Motor neuron (in vitro differentiated cells): ENCODE results near the gene ZYX. TPM values are rescaled to one million over a fixed set of nuclear protein-coding genes. Genes with fewer than 3 reads are reported as not detected.
"Not testable (repeated sequence)": the region's sequence is repeated elsewhere in the genome, so short reads cannot be mapped to it uniquely, and the experiment has no call there.

ENCODE experiments used
- ATAC-seq, 8 experiments: fragments of 200-7000 bp; cut with Tn5 transposase; replicated peaks in 6 of 8; 2 replicates each; pipeline ENCODE4 v1.8.0; 2021; ENCODE audit warnings: mild to moderate bottlenecking in 8 of 8, moderate library complexity in 8 of 8
- H3K27ac ChIP-seq, 2 donors: fragments of 250-450 bp; sonication (Bioruptor Pico); 2 replicates each; pipeline ENCODE4 v1.9.0; 2021; ENCODE audit warnings: antibody characterized with exemption in 2 of 2, mild to moderate bottlenecking in 2 of 2, moderate library complexity in 1 of 2
- H3K4me1 ChIP-seq, 2 donors: fragments of 250-450 bp; sonication (Bioruptor Pico); replicated peaks in 1 of 2; 2 replicates each; pipeline ENCODE4 v1.6.1; 2021; ENCODE audit warnings: antibody characterized with exemption in 2 of 2, mild to moderate bottlenecking in 2 of 2, moderate library complexity in 1 of 2
- H3K4me3 ChIP-seq, 5 donors: fragments of 250-450 bp; sonication (Bioruptor Pico); 2 replicates each; pipeline ENCODE4 v1.9.0; 2021; ENCODE audit warnings: antibody characterized with exemption in 5 of 5, mild to moderate bottlenecking in 5 of 5, moderate library complexity in 4 of 5
- WGBS, 10 experiments: fragments of 450-650 bp; shearing (Covaris generic); methylation state at CpG; one replicate each; pipeline ENCODE4 v1.0.0; 2022; 5-methylcytosine and 5-hydroxymethylcytosine counted together
- in situ Hi-C, 9 experiments: fragments of 400-800 bp; cut with MboI; loops; one replicate each; pipeline ENCODE4 v1.15.0; 2021; ENCODE audit warnings: low sequenced_read_pairs in 9 of 9, low pct_unique_long_range_greater_than_20kb in 2 of 9; ENCODE audit not compliant: unreplicated experiment in 9 of 9
- total RNA-seq, 8 experiments: library from RNA; unstranded; fragments of 300-600 nt; gene quantifications; 2 replicates each; pipeline versions ENCODE4 v1.2.3 to v1.2.4, GENCODE V29; 2022

Gene ZYX
- total RNA-seq, 8 experiments from 2014 or later: 15.5 to 110 (median 49.1) TPM

- ATAC-seq: no peak
- no peak overlapping the region for H3K4me3 ChIP-seq
- WGBS, 10 experiments: 80% methylated on average over 1 of the region's 20 CpGs; no CpG with 5 or more reads in 9 of the 10 experiments
- no peak overlapping the region for H3K27ac ChIP-seq
- in situ Hi-C loops: loop anchor here in 2 of 9 experiments (25.0 kb wide), 1 partner anchor 171 kb away; no protein-coding TSS in a partner anchor
- peaks cover 53 to 57% of the 10 kb centered on the region in 2 donors for H3K4me1 ChIP-seq
Observed at GRCh38 chr7:143408252-143408685, 27.1 kb downstream of the ZYX start.

DNA sequence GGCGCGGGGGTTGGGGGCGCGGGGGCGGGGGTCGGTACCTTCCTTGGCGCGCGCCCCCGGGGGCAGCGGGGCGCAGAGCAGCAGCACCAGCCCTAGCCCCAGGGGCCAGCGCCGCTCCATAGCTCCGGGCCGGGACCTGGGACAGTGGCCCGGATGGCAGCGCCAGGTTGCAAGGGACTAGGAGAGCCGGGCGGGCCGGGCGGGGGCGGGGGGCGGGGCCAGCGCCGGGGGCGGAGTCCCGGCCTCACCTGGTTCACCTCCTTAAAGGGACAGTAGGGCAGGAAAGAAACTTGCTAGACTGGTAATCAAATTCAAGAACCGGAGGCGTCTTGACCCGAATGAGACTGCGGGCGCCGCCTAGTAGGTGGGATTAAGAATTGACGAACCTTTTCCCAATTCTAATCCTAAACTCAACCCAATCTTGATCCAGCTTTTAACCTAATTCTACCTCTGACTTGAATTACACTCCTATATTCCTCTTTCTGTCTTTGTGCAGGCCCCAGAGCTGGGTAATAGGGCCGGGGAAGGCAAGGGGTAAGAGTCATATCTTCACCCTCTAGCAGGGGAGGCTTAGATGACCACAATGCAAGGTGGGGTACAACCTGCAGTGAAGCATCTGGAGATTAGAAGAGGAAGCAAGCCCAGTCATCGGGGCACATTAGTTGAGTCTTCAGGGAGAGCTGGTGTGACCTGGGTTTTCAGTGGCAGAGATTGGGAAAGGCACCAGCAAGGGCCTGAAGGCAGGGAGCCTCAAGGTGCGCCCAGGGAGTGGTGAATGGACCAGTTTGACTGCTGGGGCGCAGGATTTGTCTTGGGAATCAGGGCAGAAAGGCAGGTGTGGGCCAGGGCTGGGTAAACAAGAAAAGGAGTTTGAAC, 27.8 kb downstream of the ZYX start, which contains the start of gene EPHA1:
Gene EPHA1 (minus strand): TSS at position 171 of the 876 bp plus-strand sequence. CDS start 51 bp downstream, at position 120.
- WGBS, 10 experiments: 0 to 83% (median 46%) methylated on average over 1 to 9 of the region's 39 CpGs; no CpG with 5 or more reads in 2 of the 10 experiments
- Histone ChIP-seq H3K27ac (no peak within 1 kb of the TSS), H3K4me1 (peaks cover 53 to 57% of the 10 kb centered on the region in 2 donors), H3K4me3 (no peak within 1 kb of the TSS)
- in situ Hi-C loops: loop anchor here in 2 of 9 experiments (25.0 kb wide), 1 partner anchor 172 kb away; no protein-coding TSS in a partner anchor
- ATAC-seq: peak in 1 of 8 experiments; percentile 32

GRCh38 chr7:143410521-143411004, 29.4 kb downstream of the ZYX start:
- Histone ChIP-seq H3K4me3 (no peak overlapping the region), H3K27ac (peak overlapping the region in 1 of 2 donors; percentile 34), H3K4me1 (peaks cover 45 to 49% of the 10 kb centered on the region in 2 donors)
- 0 to 30% (median 9%) methylated on average over 1 to 5 of the region's 6 CpGs; no CpG with 5 or more reads in 2 of the 10 experiments for WGBS, 10 experiments
- ATAC-seq: peak in 7 of 8 experiments; percentile 25 to 95 (median 87)
- in situ Hi-C loops: loop anchor here in 2 of 9 experiments (25.0 kb wide), 1 partner anchor 173 kb away; no protein-coding TSS in a partner anchor

DNA sequence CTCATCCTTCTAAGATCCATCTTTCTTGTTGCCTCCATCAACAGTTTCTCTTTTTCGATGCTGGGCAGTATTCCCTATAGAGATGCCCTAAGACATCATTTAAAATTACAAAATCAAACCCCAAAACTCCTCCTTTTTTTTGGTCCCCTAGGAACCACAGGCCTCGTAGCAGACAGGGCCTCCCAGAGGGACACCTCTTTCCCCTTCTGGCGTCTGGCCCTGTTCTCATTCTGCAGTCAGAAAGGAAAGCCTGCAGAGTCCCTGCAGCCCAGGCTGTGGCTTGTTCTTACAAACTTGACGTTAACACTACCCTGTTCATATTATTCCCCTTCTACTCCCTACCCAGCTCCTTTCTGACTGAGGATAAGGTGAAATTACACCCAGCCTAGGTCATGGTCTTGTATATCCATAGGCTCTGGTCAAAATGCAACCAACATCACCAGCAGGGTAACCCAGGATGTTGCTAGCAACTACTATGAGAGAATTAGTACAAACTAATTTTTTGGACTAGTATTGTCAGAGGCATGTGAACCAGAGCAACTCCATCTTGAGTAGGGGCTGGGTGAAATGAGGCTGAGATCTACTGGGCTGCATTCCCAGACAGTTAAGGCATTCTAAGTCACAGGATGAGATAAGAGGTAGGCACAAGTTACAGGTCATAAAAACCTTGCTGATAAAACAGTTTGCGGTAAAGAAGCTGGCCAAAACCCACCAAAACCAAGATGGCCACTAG, 31.0 kb downstream of the ZYX start:
- in situ Hi-C loops: loop anchor here in 2 of 9 experiments (25.0 kb wide), 1 partner anchor 175 kb away; no protein-coding TSS in a partner anchor
- Histone ChIP-seq H3K27ac (no peak overlapping the region), H3K4me1 (peaks cover 35 to 50% of the 10 kb centered on the region in 2 donors), H3K4me3 (no peak overlapping the region)
- ATAC-seq: no peak
- 56 to 100% (median 84%) methylated on average over 1 to 4 of the region's 5 CpGs for WGBS, 10 experiments

DNA sequence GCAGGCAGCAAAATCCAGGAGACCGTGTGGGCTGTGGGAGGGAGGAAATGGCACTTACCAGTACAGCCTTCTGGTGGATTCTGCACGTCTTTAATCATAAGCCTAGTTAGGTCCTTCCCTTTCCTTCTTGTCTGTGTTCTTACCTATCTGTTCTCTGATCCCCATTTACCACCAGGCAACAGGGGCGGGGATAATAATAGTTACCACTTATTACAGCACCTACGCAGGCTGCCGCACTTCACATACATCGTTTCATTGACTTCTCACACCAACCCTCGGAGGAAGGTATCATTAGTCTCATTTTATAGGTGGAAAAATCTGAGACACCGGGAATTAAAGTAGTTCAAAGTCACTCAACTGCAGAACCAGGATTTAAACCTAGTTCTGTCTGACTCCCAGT, 32.0 kb downstream of the ZYX start:
- H3K27ac ChIP-seq: no peak overlapping the region

DNA sequence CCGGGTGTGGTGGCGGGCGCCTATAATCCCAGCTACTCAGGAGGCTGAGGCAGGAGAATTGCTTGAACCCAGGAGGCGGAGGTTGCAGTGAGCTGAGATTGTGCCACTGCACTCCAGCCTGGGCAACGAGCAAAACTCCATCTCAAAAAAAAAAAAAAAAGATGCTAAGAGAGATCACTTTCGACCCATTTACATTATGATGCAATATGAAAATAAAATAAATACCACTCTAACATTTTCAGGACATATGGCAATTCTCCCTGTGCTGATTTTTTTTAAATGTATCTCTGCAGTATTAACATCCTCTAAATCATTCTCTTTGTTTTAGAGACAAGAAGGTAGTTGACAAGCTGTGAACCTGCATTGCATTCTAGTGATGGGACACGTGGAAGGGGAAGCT, 34.1 kb downstream of the ZYX start:
- 57 to 89% (median 84%) methylated on average over 5 to 6 of the region's 7 CpGs; no CpG with 5 or more reads in 1 of the 10 experiments for WGBS, 10 experiments
- ATAC-seq, H3K4me3 ChIP-seq, H3K27ac ChIP-seq: not testable (repeated sequence)
- peaks cover 15 to 36% of the 10 kb centered on the region in 2 donors for H3K4me1 ChIP-seq
- in situ Hi-C loops: loop anchor here in 2 of 9 experiments (25.0 kb wide), 1 partner anchor 178 kb away; no protein-coding TSS in a partner anchor

More for the DNA sequence above, 32.0 kb downstream of the ZYX start:
- H3K4me1 ChIP-seq: peaks cover 25 to 43% of the 10 kb centered on the region in 2 donors
- in situ Hi-C loops: loop anchor here in 2 of 9 experiments (25.0 kb wide), 1 partner anchor 176 kb away; no protein-coding TSS in a partner anchor
- WGBS, 10 experiments: 69 to 100% (median 93%) methylated on average over 2 to 8 of the region's 8 CpGs; no CpG with 5 or more reads in 2 of the 10 experiments
- no peak overlapping the region for H3K4me3 ChIP-seq
- no peak for ATAC-seq

- no peak overlapping the region for H3K4me3 ChIP-seq
- 64 to 100% (median 80%) methylated on average over 2 to 7 of the region's 8 CpGs for whole genome bisulfite sequencing, 10 experiments
- in situ Hi-C loops: loop anchor here in 2 of 9 experiments (25.0 kb wide), 1 partner anchor 179 kb away; no protein-coding TSS in a partner anchor
- peak in 4 of 8 experiments; percentile 42 to 80 (median 70) for ATAC-seq
- peaks cover 9 to 32% of the 10 kb centered on the region in 2 donors for H3K4me1 ChIP-seq
- no peak overlapping the region for H3K27ac ChIP-seq
Observed at GRCh38 chr7:143415742-143416397, 34.7 kb downstream of the ZYX start.

DNA sequence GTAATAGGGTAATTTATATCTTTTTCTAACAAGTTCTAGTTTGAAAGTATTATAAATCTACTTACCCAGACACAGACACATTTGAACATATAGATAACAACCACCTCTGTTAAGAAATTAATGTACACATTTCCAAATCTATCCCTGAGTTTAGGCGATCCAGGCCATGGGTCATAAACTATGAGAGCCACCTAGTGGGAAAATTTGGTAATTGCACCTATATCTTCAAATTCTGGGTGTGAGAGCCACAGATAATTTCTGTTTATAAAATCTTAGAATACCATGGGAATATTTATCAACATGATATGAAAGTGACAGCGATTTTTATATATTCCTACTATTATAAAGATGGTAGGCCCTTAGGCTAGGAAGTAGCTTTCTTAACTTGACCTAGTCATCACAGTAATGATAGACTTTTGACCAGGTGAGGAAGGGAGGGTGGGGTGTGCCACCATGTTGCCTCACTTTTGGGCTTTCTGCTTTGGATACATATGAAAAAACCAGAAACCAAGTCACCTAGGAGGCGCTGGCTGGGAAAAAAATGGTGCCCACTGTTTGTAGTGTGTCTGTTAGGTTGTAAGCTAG, 35.5 kb downstream of the ZYX start:
- peak in 7 of 8 experiments; percentile 29 to 65 (median 43) for ATAC-seq
- in situ Hi-C loops: loop anchor here in 2 of 9 experiments (25.0 kb wide), 1 partner anchor 179 kb away; no protein-coding TSS in a partner anchor
- peaks cover 1 to 25% of the 10 kb centered on the region in 2 donors for H3K4me1 ChIP-seq
- no peak overlapping the region for H3K27ac ChIP-seq
- 0 to 27% (median 0%) methylated on average over 1 to 3 of the region's 3 CpGs; no CpG with 5 or more reads in 1 of the 10 experiments for WGBS, 10 experiments
- no peak overlapping the region for H3K4me3 ChIP-seq

DNA sequence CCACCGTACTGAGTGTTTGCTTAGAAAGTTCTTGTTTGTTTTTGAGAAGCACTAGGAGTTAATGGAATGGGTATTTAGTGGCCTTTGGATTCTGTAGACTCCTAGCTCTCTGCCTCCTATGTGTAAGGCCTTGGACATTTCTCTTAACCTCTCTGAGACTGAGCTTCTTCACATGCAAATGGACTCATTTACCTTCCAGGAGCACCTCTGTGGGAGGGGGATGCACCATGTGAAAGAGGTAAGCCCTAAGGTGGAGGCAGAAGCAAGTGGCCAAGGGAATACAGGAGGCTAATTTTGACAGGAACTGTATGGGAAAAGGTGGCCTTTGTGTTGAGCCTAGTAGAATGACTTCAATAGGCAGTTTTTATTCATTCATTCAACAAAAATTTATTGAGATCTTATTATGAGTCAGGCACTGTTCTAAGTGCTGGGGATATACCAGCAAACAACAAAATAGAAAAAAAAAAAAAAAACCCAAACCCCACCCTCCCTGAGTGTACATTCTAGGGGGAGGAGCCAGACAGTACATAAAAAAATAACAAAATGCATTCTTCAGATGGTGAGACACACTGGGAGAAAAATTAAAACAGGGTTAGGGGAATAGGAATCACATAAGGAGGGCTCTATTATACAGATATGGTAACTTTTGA, 36.7 kb downstream of the ZYX start:
- Histone ChIP-seq H3K4me3 (no peak overlapping the region), H3K27ac (no peak overlapping the region), H3K4me1 (peaks cover 0 to 18% of the 10 kb centered on the region in 2 donors)
- in situ Hi-C loops: loop anchor here in 2 of 9 experiments (25.0 kb wide), 1 partner anchor 181 kb away; no protein-coding TSS in a partner anchor
- peak in 2 of 8 experiments; percentile 56 to 60 for ATAC-seq
- 25 to 100% (median 58%) methylated on average over 1 of the region's 1 CpG; no CpG with 5 or more reads in 4 of the 10 experiments for WGBS, 10 experiments

GRCh38 chr7:143418681-143419458, 37.7 kb downstream of the ZYX start:
- Histone ChIP-seq H3K4me3 (no peak overlapping the region), H3K27ac (no peak overlapping the region), H3K4me1 (peaks cover 0 to 17% of the 10 kb centered on the region in 2 donors)
- WGBS, 10 experiments: 57 to 94% (median 77%) methylated on average over 1 to 6 of the region's 11 CpGs; no CpG with 5 or more reads in 1 of the 10 experiments
- no peak for ATAC-seq
- in situ Hi-C loops: loop anchor here in 2 of 9 experiments (25.0 kb wide), 1 partner anchor 182 kb away; no protein-coding TSS in a partner anchor
